Fibroblast of peridontal ligament (primary cell): ENCODE data around the gene BTBD3.

Experiments used
- DNase-seq: peaks from one replicate; pipeline ENCODE4 v3.0.0-alpha.2; 2010; ENCODE audit errors: extremely low read depth

The BTBD3 gene

DNA sequence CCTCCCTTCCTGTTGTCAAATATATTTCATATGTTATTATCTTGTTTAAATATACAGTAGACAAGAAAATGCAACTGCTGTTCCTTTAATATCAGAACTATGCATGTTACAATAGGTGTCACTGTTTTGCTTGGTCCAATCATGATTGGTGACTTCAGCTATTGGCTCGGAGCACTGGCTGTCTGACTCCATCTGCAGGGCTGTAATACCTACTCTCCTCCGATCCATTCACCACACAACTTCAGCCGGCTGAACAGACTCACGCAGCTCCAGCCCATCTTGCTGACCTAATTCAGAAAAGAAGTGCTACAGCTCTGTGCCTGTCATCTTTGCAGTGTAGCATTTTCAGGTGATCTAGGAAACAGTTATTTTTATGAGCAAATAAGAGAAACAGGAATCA is at the start of gene BTBD3:
TSS of gene BTBD3 (plus strand) at position 231 of the 400 bp plus-strand sequence. CDS start 383 bp downstream, outside the sequence.
- DNase-seq = peak; percentile 72

GRCh38 chr20:11869641-11870040 is 48.1 kb upstream of the BTBD3 start:
- no peak for DNase-seq

DNA sequence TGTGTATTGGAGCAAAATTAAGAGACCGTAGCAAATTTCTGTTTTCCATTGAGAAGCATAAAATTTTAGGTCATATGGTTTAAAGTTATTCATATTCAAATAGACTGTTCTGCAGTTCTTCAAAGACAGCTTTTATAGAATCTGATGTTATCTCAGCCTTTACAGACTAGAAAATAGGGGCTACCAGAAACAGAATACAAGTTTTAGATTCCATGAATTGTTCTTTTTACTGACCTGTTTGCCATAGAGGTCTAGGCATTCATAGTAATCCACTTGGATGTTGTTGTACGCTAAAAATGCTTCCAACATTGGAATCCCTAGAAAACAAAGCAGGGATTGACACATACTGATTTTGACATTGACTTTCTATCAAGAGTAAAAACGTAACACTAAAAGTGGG is 47.3 kb upstream of the BTBD3 start:
- DNase-seq = no peak

GRCh38 chr20:11876555-11876954 is 41.1 kb upstream of the BTBD3 start:
- no peak for DNase-seq

GRCh38 chr20:11880680-11881079 is 37.0 kb upstream of the BTBD3 start:
- no peak for DNase-seq

DNA sequence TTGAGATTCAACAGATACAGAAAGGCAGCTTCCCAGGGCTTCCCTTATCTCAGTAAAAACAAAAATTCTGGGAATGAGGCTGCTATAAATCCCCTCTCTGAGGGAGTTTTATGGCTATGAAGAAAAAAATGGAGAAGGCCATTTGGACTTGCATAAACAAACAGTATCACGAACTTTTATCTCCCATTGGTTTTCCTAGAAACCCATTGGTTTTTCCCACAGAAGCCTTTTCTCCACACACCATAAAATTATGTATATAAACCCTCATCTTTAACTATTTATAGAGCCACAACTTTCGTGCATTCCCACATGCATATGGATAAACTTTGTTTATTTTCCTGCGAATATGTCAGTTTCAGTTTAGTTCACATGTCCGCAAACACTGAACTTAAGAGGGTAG is 36.2 kb upstream of the BTBD3 start:
- DNase-seq = no peak

DNA sequence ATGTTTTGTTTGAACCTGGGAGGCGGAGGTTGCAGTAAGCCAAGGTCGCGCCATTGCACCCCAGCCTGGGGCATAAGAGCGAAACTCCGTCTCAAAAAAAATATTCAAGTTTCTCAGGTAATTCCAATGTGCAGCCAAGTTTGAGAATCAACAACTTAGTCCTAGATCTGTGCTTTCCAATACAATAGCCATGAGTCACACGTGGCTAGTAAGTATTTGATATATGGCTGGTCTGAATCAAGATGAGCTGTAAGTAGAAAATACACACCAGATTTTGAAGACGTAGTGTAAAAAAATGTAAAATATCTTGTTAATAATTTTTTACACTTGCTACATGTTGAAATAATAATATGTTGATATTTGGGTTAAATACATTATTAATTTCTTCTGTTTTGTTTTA is 35.0 kb upstream of the BTBD3 start:
- no peak for DNase-seq

- DNase-seq = no peak
Observed at GRCh38 chr20:11888648-11889047, 29.0 kb upstream of the BTBD3 start.

DNA sequence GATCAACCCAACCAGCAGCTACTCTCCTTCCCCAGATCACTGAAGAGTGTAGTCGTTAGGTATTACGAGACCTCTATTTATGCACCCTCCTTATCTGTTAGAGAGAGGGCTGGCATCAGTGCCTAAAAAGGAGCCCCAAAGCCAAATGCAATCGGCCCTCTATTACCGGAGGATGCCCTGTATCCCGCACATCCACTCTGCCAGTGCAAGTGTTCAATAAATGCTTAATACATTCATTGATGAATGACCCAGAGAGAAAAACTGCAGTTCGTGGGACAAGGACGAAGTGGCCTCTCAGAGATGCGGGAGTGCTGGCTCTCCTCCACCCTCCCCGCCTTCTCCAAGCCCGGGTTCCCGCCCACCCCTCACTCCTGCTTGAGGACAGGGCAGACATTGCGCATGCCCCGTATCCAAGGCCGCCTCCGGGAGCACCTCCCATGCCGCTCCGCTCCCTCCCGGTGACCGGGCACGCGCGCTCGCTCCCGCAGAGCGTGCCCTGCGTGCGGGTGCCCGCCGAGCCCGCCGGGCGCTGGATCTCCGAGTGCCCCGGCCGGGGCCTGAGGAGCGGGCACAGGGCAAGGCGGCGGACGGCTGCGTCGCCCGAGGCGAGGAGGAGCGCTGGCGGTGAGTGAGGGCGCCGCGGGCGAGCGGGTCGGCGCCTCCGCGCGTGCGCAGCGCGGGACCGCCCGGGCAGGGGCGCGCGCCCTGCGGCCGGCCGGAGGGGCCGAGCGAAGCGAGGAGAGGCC is 27.2 kb upstream of the BTBD3 start:
- DNase-seq = peak; percentile 86

GRCh38 chr20:11891077-11891775 is 26.5 kb upstream of the BTBD3 start:
- DNase-seq = peak; percentile 25

GRCh38 chr20:11891776-11892545 is 25.7 kb upstream of the BTBD3 start:
- peak; percentile 68 for DNase-seq

DNA sequence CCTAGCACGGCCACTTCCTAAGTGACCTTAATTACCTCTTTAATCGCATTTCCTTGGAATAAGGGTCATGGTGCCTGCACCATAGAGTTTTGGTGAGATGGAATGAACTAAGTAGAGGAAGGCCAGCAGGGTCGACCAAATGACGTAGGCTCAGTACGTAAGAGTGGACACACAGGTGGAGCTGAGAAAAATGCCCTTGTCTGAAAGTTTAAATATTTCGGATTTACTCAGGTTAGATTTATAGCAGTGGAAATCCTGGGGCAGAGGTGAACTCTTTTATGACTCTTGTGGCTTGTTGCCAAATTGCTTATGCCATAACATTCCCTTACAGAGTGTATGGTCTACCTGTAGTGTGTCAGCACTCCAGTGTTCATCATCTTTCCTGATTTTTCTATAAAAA is 23.6 kb upstream of the BTBD3 start:
- DNase-seq = no peak

GRCh38 chr20:11895861-11896387 is 21.8 kb upstream of the BTBD3 start:
- peak; percentile 46 for DNase-seq

GRCh38 chr20:11901127-11901526 is 16.6 kb upstream of the BTBD3 start:
- DNase-seq = peak; percentile 47

DNA sequence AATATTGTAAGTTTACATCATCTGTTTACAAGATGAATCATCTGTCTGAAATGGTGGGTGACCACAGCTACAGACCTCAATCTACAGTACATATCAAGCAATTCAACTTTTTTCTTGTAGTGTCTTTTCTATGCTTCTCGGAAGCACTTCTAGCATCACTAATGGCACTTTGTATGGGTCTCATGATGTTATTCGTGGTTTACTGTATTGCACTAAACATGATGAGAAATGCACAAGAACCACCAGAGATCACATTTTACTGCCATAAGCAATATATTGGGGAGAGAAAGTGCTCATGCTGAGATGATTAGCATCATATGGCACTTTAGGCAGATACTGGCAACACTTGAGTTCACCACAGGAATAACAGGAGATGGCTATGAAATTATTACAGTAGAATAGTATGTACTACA is 15.4 kb upstream of the BTBD3 start:
- peak; percentile 78 for DNase-seq

- peak; percentile 62 for DNase-seq
Observed at GRCh38 chr20:11905460-11906179, 12.1 kb upstream of the BTBD3 start.

DNA sequence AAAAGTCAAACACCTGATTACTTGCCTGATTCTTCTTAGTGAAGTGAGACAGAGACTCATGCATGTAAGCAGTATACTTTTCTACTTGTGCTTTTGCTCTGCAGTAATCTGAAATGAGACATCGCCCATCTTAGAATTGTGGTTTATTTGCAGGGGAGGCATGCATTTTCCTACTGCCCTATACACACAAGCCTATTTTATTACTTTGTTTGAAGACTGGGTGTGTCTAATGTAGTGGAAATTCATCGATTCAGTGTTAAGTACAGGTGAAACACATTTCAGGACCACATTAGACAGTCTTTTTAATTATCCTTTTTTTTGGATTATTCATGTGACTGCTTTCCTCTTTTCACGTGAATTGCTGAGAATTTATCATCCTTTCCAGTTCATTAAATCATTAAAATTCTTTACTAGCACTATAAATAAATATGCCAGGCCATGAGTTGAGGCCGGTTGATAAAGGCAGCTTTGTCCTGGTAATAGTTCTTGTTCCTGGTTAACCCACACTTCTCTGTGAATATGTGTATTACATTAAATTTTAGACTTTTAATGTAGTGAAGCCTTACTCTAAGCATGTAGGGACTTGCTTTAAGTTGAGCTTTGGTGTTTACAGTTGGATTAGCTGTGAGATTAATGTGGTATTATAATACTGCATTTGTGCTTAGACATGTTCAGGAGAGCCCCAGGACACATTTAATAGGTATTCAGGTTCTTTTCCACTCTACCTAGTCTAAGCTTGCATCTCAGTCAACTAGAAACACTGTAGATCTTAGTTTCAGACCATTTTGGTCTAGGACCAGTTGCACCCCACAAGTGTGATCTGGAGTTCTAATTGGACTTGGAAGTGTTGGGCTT is 10.8 kb upstream of the BTBD3 start:
- DNase-seq = no peak

GRCh38 chr20:11907621-11908020 is 10.1 kb upstream of the BTBD3 start:
- DNase-seq = no peak

GRCh38 chr20:11912013-11912658 is 5.6 kb upstream of the BTBD3 start:
- peak; percentile 16 for DNase-seq
